Measurements from ENCODE around the gene PCED1A.

The PCED1A gene

DNA sequence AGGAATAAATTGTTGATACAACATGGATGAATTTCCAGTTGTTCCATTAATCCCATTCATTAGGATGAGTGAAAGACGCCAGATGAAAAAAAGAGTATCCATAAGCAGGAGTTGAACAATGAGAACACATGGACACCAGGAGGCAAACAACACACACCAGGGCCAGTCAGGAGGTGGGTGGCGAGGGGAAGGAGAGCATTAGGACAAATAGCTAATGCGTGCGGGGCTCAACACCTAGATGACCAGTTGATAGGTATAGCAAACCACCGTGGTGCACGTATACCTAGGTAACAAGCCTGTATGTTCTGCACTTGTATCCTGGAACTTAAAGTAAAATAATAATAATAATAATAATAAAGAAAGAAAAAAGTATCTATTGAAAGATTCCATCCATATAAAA is 11.1 kb downstream of the PCED1A start:
- no peak for TF ChIP-seq CTCF (IDR thresholded peaks at IDR 0.05; ENCODE audit: insufficient read depth, low read depth, low read length, missing control alignments)
- H3K4me3 ChIP-seq (ENCODE audit: low read length): no peak overlapping the region
- no peak for DNase-seq (ENCODE audit: low read depth)

- TF ChIP-seq CTCF (IDR thresholded peaks at IDR 0.05; ENCODE audit: insufficient read depth, low read depth, low read length, missing control alignments): no peak
- no peak for DNase-seq (ENCODE audit: low read depth)
- no peak overlapping the region for H3K4me3 ChIP-seq (ENCODE audit: low read length)
These were observed 13.8 kb downstream of the PCED1A start for GRCh38 chr20:2826655-2827054.

- no peak for TF ChIP-seq CTCF (IDR thresholded peaks at IDR 0.05; ENCODE audit: insufficient read depth, low read depth, low read length, missing control alignments)
- no peak overlapping the region for H3K4me3 ChIP-seq (ENCODE audit: low read length)
These were observed 14.7 kb downstream of the PCED1A start for GRCh38 chr20:2825761-2826160.

DNA sequence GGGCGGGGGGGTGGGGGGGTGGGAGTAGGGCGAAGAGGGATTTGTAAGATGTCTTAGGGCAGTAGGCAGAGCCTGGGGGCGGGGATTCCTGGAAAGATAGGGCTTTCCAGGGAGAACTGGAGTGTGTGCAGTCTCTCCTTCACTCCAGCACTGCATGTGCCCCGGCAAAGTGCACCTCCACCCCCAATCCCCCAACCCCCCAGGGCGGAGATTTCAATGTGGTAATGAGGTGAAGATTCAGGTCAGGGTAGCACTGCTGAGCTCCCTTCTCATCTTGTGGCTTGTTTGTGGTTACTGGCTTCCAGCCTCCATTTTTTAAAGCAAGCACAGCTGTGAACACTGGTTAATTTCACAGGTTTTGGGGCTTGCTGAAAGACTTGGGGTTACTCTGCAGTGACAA is 18.4 kb downstream of the PCED1A start:
- H3K4me3 ChIP-seq (ENCODE audit: low read length): no peak overlapping the region
- DNase-seq (ENCODE audit: low read depth): no peak
- no peak for TF ChIP-seq CTCF (IDR thresholded peaks at IDR 0.05; ENCODE audit: insufficient read depth, low read depth, low read length, missing control alignments)

More at GRCh38 chr20:2825761-2826160, 14.7 kb downstream of the PCED1A start:
- DNase-seq (ENCODE audit: low read depth): no peak

GRCh38 chr20:2820896-2821869 is 19.3 kb downstream of the PCED1A start:
- no peak for DNase-seq (ENCODE audit: low read depth)
- no peak overlapping the region for H3K4me3 ChIP-seq (ENCODE audit: low read length)
- TF ChIP-seq CTCF (IDR thresholded peaks at IDR 0.05; ENCODE audit: insufficient read depth, low read depth, low read length, missing control alignments): no peak

DNA sequence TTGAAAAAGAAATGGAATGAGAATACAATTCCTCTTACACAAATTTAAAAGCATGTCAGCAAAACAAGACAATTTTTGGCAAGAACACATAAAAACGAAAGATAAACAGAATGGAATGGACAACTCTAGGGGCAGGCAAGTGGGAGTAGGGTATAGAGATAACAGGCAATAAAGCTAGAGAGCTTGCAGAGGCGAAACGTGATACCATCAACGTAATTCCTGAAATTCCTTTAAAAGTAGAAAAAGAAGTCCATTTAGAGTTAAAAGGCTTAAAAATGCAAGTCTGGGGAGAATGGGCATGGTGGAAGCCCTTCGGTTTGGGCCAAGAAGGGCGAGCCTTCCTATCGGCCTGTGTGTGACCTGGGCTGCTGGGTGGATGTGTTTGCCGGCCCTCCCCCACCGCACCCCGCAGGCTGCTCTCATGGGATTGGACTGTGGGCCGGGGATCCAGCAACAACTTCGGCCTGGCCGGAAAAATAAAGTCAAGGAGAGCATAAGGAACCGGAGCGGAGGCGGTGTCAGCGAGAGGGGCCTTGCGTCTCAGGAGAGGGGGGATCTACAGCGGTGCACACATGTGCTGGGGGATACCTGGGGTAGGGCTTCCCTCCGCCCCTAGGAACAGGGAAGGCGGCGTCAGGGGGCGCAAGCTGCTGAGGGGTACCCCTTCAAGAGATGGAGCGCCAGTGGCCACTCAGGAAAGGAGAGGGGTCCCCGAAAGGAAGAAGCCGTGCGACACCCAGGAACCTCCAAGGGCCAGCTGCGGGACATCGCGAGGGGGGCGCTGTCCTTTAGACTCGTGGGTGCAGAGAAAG is 20.2 kb downstream of the PCED1A start:
- TF ChIP-seq CTCF (IDR thresholded peaks at IDR 0.05; ENCODE audit: insufficient read depth, low read depth, low read length, missing control alignments): no peak
- H3K4me3 ChIP-seq (ENCODE audit: low read length): no peak overlapping the region
- no peak for DNase-seq (ENCODE audit: low read depth)
